Activated gamma-delta T cell treated with Interleukin-2 at 50 U/mL for 16 hours (primary cell): ENCODE data around the gene OR6J1.
"Not testable (repeated sequence)": the region's sequence is repeated elsewhere in the genome, so short reads cannot be mapped to it uniquely, and the experiment has no call there.

Source experiments
- DNase-seq: peaks from one replicate; pipeline ENCODE4 v3.0.0-alpha.2; 2020

Gene OR6J1

DNA sequence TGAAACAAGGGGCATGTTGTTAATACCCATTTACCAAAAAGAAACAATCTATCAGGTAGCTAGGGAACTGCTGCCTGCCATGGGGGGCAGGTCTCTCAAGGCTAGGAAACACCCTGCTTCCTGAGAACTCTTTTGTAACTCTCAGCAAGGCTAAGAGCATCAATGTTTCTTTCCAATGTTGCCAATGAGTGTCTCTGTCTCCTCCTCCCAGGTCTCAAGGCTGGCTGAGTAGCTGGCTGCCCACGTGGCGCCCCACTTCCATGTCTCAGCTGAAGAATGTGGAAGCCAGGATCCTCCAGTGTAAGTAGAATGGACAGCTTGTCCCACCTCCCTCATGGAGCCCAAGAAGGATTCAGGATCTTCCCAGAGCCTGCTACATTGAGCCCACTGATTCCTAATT, 42.7 kb downstream of the OR6J1 start:
- DNase-seq, result no peak

DNA sequence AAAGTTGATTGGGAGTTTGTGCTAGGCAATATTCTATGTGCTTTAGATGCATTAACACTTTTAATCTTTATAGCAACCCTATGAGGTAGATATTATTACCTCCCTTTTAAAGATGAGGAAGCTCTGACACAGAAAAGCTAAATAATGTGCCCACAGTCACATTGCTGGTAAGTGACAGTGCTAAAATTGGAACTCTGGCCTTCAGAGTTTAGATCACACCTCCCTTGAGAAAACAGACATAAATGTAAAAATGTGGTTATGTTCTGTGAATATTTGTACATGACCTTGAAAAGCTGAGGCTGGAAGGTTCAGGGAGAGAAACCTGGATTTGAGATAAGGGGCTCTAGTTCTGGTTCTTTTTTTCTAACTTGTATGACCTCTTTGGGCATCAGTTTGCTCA, 44.1 kb downstream of the OR6J1 start:
- DNase-seq, result no peak

DNA sequence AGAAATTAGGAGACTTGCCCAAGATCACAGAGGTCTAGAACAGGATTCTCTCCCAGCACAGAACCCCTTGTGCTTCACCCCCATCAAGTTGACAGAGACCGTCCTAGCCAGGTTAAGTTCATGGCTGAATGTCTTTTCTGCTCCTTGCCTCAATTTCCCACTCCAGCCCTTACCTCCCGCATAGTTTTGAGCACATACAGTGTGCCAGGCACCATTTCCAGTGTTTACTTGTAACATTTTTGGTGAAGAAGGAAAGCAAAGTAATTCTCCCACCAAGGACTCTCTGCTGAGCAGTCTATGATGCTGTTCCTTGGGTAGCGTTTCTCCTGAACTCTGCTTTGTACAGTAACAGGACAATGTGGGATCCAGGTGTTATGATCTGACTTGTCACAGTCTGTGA, 44.8 kb downstream of the OR6J1 start:
- no peak for DNase-seq

DNA sequence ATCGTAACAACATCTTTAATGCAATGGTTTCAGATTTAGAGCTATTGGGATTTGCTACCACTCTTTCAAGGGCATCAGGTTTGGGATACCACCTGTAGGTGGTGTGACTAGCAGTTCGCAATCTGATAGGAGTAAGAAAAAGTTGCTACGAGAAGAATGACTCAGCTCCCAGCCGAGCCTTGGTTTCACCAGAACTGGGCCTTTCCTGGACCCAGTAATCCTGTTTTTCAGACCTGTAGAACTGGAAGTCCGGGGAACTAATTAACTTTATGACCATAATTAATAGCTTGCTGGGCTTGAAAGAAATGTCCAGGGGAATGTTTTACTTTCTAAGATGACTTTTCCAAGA, 45.3 kb downstream of the OR6J1 start:
- peak; percentile 5 for DNase-seq

DNA sequence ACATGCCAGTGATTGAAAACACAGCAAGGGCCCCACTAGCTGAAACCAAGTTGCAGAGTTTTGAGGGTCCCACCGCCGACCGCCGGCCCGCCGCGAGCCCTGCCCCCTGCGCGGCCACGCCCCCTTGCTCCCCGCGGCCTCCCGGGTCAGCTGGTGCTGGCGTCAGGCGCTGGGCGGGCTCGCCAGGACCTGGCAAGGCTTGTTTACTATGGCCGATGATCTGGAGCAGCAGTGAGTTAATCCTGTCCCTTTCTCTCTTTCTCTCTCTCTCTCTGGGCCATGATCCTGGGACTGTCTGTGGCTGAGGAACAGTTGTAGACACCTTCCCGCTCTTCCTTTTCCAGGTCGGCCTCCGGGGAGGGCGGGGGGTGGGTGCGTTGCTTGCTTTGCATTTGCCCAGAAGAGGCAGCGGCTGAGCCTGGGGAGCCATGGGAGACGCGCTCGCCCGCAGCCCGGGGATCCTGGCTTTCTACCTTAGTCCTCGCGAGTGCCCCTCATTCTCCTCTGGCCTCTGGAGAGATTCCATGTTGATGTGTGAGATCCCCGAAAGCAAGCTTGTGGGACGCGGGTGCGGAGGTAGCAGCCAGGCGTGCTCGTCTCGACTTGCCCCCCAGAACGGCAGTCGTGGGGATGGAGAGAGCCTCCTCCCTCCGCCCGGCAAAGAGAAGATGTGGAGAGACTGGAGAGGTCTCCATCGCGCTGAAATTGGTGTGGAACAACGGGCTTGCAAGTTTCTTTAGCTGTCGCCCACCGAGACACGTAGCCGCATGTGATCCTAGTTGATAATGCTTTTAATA, 45.9 kb downstream of the OR6J1 start, which contains the start of gene ABHD4:
Gene ABHD4 (plus strand): TSS at position 202 of the 797 bp plus-strand sequence. CDS start 7 bp downstream, at position 209.
- peak; percentile 58 for DNase-seq

DNA sequence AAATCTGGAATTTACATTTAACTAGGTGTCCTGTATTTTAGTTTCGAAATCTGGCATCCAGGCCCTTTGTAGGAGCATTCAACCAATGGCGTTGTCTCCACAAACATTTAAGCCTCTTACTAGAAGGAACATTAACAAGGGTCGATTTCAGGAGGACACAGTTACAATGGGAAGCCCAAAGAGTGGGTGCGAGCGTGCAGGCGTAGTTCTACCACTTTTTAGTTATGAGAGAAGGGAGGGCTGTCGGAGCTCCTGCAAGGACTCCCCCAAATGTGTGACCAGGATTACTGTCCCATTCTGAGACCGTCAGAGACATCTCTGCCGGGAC, 46.4 kb downstream of the OR6J1 start:
- no peak for DNase-seq

DNA sequence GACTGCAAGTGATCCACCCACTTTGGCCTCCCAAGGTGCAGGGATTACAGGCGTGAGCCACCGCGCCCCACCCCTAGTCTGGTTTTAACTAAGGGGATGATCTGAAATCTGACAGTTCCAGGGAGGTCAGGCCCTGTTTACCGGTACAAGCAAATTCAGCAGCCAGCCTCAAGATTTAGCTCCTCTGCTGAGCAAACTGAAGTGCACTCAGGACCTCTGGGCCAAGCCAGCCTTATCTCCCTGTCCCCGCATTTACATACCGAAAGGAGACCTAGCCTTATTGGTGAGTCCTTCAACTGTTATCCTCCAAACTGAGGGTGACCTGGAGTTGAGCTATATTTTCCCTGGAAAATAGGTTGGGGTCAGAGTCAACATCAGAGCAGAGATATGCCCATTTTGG, 46.9 kb downstream of the OR6J1 start:
- DNase-seq, result no peak

DNA sequence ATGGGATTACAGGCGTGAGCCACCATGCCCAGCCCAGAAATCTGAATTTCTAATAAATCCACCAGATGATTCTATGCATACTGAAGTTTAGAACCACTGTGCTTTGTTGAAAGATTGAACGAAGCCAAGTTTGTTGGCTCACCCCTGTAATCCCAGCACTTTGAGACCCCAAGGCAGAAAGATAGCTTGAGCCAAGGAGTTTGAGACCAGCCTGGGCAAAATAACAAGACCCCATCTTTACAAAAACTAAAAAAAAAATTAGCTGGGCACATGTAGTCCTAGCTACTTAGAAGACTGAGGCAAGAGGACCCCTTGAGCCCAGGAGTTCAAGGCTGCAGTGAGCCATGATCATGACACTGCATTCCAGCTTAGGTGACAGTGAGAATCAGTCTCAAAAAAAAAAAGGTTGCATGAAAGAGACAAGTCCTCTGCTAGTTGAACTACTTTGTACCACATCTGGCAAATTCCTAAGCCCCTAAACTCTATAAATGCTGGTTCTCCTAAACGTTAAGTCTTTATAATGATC, 47.7 kb downstream of the OR6J1 start:
- DNase-seq, result no peak

DNA sequence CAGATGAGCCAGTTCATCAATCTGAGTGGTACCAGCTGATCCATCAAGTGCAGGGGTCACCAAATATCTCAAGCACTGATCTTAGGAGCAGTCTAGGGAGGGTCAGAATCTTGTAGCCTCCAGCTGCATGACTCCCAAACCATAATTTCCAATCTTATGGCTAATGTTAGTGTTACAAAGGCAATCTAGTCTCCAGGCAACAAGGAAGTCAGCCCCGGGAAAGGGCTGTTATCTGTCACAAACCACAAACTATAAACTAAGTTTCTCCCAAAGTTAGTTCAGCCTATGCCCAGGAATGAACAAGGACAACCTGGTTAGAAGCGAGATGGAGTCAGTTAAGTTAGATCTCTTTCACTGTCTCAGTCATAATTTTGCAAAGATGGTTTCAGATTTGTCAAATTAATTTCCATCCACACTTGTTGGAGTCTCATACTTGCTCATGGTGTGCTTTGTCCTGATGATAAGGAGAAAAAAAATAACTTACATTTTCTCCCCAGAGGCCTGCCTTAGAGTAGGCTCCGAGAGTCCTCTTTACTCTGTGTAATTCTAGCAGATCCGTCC, 49.9 kb downstream of the OR6J1 start:
- no peak for DNase-seq

DNA sequence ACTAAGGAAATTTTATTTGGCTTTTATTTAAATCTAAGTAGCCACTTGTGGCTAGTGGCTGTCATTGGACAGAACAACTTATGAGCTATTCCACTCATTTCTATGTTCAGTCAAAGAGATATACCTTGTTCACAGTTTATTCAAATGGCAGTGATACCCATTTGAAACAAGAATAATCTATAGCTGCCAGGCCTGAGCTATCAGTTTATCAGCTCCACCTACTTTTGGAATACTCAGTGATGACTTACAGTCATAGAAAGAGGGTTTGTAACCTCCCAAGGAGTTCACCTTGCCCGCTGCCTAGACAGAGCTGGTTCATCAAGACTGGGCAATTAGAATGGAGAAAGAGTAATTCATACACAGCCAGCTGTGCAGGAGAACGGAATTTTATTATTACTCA, 50.6 kb downstream of the OR6J1 start:
- DNase-seq, result no peak

DNA sequence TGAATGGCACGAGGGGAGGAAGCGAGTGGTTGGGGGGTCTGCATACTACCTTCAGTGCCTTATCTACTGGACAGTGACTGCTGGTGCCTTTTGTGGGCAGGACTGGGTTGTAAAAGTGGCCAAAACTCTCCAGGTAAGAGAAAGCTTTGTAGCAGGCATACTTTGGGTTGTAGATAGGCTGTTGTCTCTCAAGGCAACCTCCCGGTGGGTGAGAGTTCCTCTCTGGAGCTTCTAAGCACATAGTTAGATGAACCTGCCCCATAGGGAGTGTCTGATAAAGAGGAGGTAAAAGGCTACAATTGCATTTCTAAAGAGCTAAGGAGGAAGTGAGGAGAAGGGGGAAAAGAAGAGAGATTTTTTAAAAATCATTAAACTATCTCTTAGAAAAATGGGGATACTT, 51.0 kb downstream of the OR6J1 start:
- no peak for DNase-seq

DNA sequence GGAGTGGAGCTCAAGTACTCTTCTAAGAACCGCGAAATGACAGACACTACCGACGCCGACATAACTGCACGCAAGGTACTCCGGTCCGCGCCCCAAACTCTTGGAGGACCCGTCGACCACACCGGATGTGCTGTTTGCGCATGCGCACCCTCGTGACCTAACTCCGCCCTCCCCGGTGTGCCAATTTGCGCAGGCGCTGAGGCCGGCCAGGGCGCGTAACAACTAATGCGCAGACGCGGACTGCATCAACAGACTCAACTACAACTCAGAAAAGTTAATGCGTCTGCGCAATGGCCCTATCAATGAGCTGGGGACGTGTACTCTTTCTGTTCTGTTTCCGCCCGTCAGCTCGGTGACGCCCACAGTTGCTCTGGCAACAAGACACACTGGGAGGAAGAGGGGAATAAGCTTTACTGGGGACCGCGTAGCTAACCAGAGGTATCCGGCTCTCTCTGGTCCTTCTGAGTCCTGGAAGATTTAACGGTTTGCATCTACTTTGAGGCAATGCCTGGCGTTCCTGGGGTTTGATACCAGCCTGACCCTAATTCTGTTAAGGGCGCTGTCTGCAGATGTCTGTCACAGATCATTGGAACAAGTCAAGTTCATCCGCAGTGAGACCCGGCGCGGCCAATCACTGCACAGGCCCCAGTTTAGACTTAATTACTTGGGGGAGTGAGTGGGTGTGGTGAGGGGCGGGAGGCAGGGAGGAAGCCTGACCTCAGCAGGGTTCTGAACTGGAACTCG, 54.9 kb downstream of the OR6J1 start, which contains the start of gene DAD1:
Gene DAD1 (minus strand): TSS at position 129 of the 744 bp plus-strand sequence. CDS start 67 bp downstream, at position 62.
- DNase-seq, result peak; percentile 99

DNA sequence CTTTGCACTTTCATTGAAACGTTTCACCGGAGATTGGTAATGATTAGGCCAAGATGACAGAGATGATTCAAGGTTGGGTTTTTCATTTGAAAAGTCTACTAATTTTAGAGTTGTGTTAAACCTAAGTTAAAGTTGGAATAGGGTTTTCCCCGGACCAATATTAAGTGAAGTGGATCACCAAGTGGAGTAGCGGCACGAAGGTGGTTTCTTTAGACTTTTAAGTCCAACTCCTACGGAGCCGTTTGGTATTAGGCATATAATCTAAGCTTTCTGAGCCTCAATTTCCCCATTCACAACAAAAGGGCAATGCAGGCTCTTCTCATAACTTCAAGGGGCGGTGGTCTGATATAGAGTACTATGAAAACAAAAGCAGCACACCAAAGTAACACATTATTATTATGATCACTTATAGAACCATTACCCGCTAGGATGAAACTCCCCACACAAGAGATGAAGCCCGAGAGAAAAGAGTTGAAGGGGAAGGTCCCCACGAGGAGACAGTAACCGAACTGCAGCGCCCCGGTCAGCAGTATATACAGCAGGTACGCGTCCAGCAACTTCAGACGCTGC, 55.5 kb downstream of the OR6J1 start:
- no peak for DNase-seq

DNA sequence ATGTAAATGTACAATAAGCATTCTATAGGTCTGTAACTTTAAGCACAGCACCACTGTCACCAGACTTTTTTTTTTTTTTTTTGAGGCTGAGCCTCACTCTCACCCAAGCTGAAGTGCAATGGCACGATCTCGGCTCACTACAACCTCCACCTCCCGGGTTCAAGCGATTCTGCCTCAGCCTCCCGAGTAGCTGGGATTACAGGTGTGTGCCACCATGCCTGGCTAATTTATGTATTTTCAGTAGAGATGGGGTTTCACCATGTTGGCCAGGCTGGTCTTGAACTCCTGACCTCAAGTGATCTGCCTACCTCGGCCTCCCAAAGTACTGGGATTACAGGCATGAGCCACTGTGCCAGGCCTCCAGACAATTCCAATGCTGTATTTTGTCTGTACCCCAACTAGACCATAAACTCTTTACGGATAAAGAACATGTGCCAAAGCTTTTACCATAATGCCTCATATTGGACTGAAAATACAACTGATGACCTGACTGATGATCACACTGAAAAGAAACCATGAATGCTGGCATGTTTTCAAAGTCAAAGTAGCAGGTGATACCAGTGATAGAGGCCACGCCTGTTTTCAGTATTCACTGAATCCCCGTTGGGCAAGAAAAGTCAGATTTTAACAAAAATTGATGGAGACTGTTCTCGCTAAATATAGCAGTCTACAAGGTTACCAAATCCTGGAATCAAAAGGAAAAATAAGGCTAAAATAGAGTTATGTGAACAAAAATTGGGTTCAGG, 56.3 kb downstream of the OR6J1 start:
- DNase-seq, result not testable (repeated sequence)

DNA sequence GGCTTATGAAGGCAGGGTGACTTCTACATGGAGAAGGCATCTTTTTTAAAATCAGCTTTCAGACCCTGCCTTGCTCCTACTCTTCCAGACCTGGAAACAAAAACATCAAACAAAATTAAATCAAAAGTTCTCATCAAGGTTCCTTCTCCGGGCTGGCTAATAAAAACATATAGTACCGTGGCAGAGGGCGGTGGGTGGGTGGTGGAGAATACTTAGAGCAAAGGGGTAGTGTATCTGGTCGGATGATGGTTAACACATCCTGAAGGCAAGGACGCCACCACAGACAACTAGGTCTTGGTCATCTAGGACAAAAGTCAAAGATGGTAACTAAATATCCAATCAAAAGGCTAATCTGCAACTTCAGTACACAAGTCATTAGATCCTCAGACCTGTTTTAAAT, 56.9 kb downstream of the OR6J1 start:
- no peak for DNase-seq

DNA sequence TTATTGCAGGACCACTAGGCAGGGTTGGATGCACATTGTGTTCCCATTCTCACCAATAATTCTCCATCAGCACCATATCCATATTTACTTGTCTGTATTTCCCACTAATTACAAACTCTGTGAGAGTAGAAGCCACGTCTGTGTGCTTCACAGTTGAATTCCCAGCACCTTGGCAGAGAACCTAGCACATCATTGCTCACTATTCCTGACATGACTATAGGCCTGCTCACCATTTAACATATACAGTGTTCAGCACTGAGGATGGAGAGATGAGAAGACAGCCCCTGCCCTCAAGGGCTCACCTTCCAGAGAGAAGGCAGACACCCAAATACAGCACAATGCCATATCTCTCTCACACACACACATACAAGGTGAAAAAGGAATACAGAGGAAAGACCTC, 60.2 kb downstream of the OR6J1 start:
- no peak for DNase-seq
